Measurements from ENCODE around the gene ARL8B.

The ARL8B gene

GRCh38 chr3:5226783-5227182 is 104.7 kb downstream of the ARL8B start:
- H3K9ac ChIP-seq (ENCODE audit: low read length), result no peak overlapping the region

GRCh38 chr3:5227812-5228211 is 105.7 kb downstream of the ARL8B start:
- Histone ChIP-seq H3K4me3 (ENCODE audit: low read length) (no peak overlapping the region), H3K36me3 (ENCODE audit: control insufficient read depth, insufficient read depth, low read length) (no peaks in the 10 kb centered on the region), H3K27me3 (ENCODE audit: control insufficient read depth, insufficient read depth, low read length) (no peaks in the 10 kb centered on the region), H3K4me1 (ENCODE audit: control insufficient read depth, insufficient read depth, low read length) (no peaks in the 10 kb centered on the region), H3K9ac (ENCODE audit: low read length) (no peak overlapping the region), H3K9me3 (ENCODE audit: control insufficient read depth, low read length) (no peaks in the 10 kb centered on the region)

More at GRCh38 chr3:5226783-5227182, 104.7 kb downstream of the ARL8B start:
- Histone ChIP-seq H3K9me3 (ENCODE audit: control insufficient read depth, low read length) (no peaks in the 10 kb centered on the region), H3K4me3 (ENCODE audit: low read length) (no peak overlapping the region), H3K27me3 (ENCODE audit: control insufficient read depth, insufficient read depth, low read length) (no peaks in the 10 kb centered on the region), H3K36me3 (ENCODE audit: control insufficient read depth, insufficient read depth, low read length) (no peaks in the 10 kb centered on the region), H3K4me1 (ENCODE audit: control insufficient read depth, insufficient read depth, low read length) (no peaks in the 10 kb centered on the region)

DNA sequence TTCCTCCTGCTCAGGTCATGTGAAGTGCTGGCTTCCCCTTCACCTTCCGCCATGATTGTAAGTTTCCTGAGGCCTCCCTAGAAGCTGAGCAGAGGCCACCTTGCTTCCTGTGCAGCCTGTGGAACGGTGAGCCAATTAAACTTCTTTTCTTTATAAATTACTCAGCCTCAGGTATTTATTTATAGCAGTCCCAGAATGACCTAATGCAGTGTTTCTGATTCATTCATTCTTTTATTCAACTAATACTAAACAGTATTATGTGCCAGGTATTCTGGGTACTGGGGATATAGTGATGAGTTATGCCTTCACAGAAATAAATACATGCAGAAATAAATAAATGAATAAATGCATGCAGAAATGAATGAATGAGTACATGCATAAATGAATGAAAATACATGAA is 107.3 kb downstream of the ARL8B start:
- no peaks in the 10 kb centered on the region for H3K9me3 ChIP-seq (ENCODE audit: control insufficient read depth, low read length)
- H3K27me3 ChIP-seq (ENCODE audit: control insufficient read depth, insufficient read depth, low read length), result no peaks in the 10 kb centered on the region
- no peaks in the 10 kb centered on the region for H3K36me3 ChIP-seq (ENCODE audit: control insufficient read depth, insufficient read depth, low read length)
- no peaks in the 10 kb centered on the region for H3K4me1 ChIP-seq (ENCODE audit: control insufficient read depth, insufficient read depth, low read length)
- H3K4me3 ChIP-seq (ENCODE audit: low read length), result no peak overlapping the region
- H3K9ac ChIP-seq (ENCODE audit: low read length), result no peak overlapping the region

All from mucosa of stomach (tissue), 1 donor.